OCI-LY1 (cell line): Measurements from ENCODE around the gene LAMA1.

Experiments
- EZH2 ChIP-seq: fragments of 200-600 bp; sonication (generic), shearing (Covaris generic); IDR thresholded peaks from 2 replicates; pipeline ENCODE4 v1.8.0; 2017; ENCODE audit warnings: borderline replicate concordance, mixed run types, mild to moderate bottlenecking, antibody characterized with exemption, low read length, moderate library complexity, mixed read lengths
- TF ChIP-seq, protein P1 (sequence below): fragments of 200-600 bp; sonication (generic), shearing (Covaris generic); IDR thresholded peaks from 2 replicates; pipeline ENCODE4 v1.5.1; 2017; ENCODE audit warnings: mild to moderate bottlenecking, antibody characterized with exemption, low read length, moderate library complexity, mixed read lengths

DNA sequence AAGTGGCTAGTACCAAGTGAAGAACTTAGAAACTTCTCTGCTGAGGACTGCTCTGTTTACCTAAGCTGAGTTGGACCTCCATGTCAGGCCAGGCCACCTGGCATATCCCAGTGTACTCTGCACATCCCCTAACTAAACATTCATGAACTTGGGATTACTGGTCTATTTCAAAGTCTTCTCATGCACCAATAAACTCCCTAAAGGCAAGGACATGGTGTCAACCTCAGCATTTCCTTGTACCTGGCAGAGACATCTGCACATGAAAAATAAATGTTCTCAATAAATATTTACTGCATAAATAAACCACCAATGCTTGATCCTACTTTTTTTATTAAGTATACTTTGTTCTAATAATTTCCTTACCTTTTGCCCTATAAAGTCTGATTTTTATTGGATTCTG, 124.8 kb downstream of the LAMA1 start:
- TF ChIP-seq, protein P1, sequence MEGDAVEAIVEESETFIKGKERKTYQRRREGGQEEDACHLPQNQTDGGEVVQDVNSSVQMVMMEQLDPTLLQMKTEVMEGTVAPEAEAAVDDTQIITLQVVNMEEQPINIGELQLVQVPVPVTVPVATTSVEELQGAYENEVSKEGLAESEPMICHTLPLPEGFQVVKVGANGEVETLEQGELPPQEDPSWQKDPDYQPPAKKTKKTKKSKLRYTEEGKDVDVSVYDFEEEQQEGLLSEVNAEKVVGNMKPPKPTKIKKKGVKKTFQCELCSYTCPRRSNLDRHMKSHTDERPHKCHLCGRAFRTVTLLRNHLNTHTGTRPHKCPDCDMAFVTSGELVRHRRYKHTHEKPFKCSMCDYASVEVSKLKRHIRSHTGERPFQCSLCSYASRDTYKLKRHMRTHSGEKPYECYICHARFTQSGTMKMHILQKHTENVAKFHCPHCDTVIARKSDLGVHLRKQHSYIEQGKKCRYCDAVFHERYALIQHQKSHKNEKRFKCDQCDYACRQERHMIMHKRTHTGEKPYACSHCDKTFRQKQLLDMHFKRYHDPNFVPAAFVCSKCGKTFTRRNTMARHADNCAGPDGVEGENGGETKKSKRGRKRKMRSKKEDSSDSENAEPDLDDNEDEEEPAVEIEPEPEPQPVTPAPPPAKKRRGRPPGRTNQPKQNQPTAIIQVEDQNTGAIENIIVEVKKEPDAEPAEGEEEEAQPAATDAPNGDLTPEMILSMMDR: no peak
- no peak for TF ChIP-seq EZH2
